ENCODE data around the gene CRY1. TPM values are rescaled to one million over a fixed set of nuclear protein-coding genes. Genes with fewer than 3 reads are reported as not detected.

The CRY1 gene
- total and polyA plus RNA-seq, 2 of the 4 experiments (the other 2 are of a cell fraction): 5.9 to 9.9 TPM

GRCh38 chr12:107066691-107067090 is 26.7 kb downstream of the CRY1 start:
- POLR2A ChIA-PET (ENCODE audit: unreplicated experiment): no interaction called here

More at GRCh38 chr12:107066691-107067090, 26.7 kb downstream of the CRY1 start:
- Histone ChIP-seq H2AFZ (replicated peaks; ENCODE audit: low read length, poor library complexity) (no peak overlapping the region), H2BK15ac (ENCODE audit: low read depth, low read length) (no peak overlapping the region), H3K9me1 (ENCODE audit: insufficient read depth, low read length) (no peaks in the 10 kb centered on the region), H4K91ac (ENCODE audit: insufficient read depth, low read depth, low read length) (no peak overlapping the region), H3K79me1 (ENCODE audit: low read depth in 1 of 2, low read length in 2 of 2) (peaks cover 0 to 8% of the 10 kb centered on the region in 2 experiments; a peak in 3 of 4 replicates), H2BK5ac (ENCODE audit: low read depth, low read length, poor library complexity, severe bottlenecking) (no peak overlapping the region), H3K27me3 (ENCODE audit: control insufficient read depth, insufficient read depth, low read length) (no peaks in the 10 kb centered on the region), H3K36me3 (ENCODE audit: control insufficient read depth, insufficient read depth, low read length) (no peaks in the 10 kb centered on the region), H3K4me2 (ENCODE audit: low read depth, low read length) (no peak overlapping the region), H3K4ac (ENCODE audit: low read depth, low read length) (no peak overlapping the region), H3K9me3 (ENCODE audit: control insufficient read depth, insufficient read depth, low read length) (no peaks in the 10 kb centered on the region), H2BK20ac (ENCODE audit: low read depth, low read length) (no peak overlapping the region), H2AK5ac (ENCODE audit: low read depth, low read length) (no peak overlapping the region), H3K27ac (ENCODE audit: insufficient read depth, low read length) (no peak overlapping the region), H3K56ac (ENCODE audit: extremely low read depth, insufficient read depth, low read length) (no peak overlapping the region), H3K4me1 (ENCODE audit: control insufficient read depth, insufficient read depth, low read length) (0 out of 2 replicates have a peak, but pooled peaks cover 2% of the 10 kb centered on the region), H4K5ac (ENCODE audit: low read depth, low read length) (no peak overlapping the region), H4K20me1 (ENCODE audit: insufficient read depth, low read length) (no peaks in the 10 kb centered on the region; the same call in 1 of the 2 replicates), H2AK9ac (replicated peaks; ENCODE audit: low read depth, low read length, poor library complexity) (no peak overlapping the region), H3K18ac (ENCODE audit: low read depth, low read length) (no peak overlapping the region), H3K9ac (ENCODE audit: low read depth, low read length) (no peak overlapping the region), H4K8ac (ENCODE audit: low read depth in 2 of 2, low read length in 2 of 2) (no peak overlapping the region), H2BK120ac (ENCODE audit: low read depth, low read length) (no peak overlapping the region), H3K23ac (ENCODE audit: low read depth, low read length) (no peak overlapping the region), H3K14ac (replicated peaks; ENCODE audit: low read depth, low read length) (no peak overlapping the region), H3K4me3 (ENCODE audit: insufficient read depth, low read depth, low read length) (no peak overlapping the region)
- ATAC-seq (ENCODE audit: low read depth) (no peak), DNase-seq (no peak)
- in situ Hi-C loops (cut with MboI; ENCODE audit: low sequenced_read_pairs): no loop called here
- WGBS, 2 experiments (ENCODE audit: extremely low coverage in 2 of 2, insufficient read length in 1 of 2): no CpG with 5 or more reads among the region's 4 CpGs
- no peak for TF ChIP-seq USF2 (IDR thresholded peaks at IDR 0.05; ENCODE audit: low read depth, low read length)
- no peak for TF ChIP-seq RAD21 (IDR thresholded peaks at IDR 0.05; ENCODE audit: low read length)
- no peak for TF ChIP-seq BHLHE40 (IDR thresholded peaks at IDR 0.05; ENCODE audit: low read depth, low read length)
- TF ChIP-seq MXI1 (IDR thresholded peaks at IDR 0.05; ENCODE audit: borderline replicate concordance, low read depth, low read length): no peak
- no peak for TF ChIP-seq ELK1 (IDR thresholded peaks at IDR 0.05; ENCODE audit: borderline replicate concordance, low read depth, low read length)
- TF ChIP-seq NFE2L2 (IDR thresholded peaks at IDR 0.05; ENCODE audit: low read depth, low read length): no peak
- TF ChIP-seq FOS (IDR thresholded peaks at IDR 0.05; ENCODE audit: low read depth, low read length): no peak
- dilution Hi-C loops (cut with HindIII; ENCODE audit: low sequenced_read_pairs, unreplicated experiment): no loop called here
- intact Hi-C loops (cut with micrococcal nuclease): no loop called here
- CTCF ChIA-PET: no interaction called here
- BruUV-seq (replicated peaks): no TSS peak

Measured in IMR-90 (cell line).